GM23338 (cell line): ENCODE measurements around the gene GBE1.

ENCODE experiments used
- CREB1 ChIP-seq: fragments of 250-450 bp; sonication (Bioruptor Pico); IDR thresholded peaks from 2 replicates; pipeline ENCODE4 v1.5.0; 2020; ENCODE audit warnings: low read depth, mild to moderate bottlenecking, moderate library complexity
- EZH2 ChIP-seq: fragments of 200-600 bp; sonication (generic); IDR thresholded peaks from one replicate; pipeline ENCODE4 v1.8.0; 2017; ENCODE audit warnings: antibody characterized with exemption, mild to moderate bottlenecking, low read depth; ENCODE audit not compliant: unreplicated experiment
- EZH2phosphoT487 ChIP-seq: fragments of 200-600 bp; sonication (generic); IDR thresholded peaks from one replicate; pipeline ENCODE4 v1.8.1; 2018; ENCODE audit warnings: antibody characterized with exemption; ENCODE audit not compliant: unreplicated experiment
- JUNB ChIP-seq: IDR thresholded peaks from one replicate; pipeline ENCODE4 v1.6.1; 2016; ENCODE audit warnings: antibody characterized with exemption; ENCODE audit not compliant: unreplicated experiment
- NANOG ChIP-seq: IDR thresholded peaks from 2 replicates; pipeline ENCODE4 v1.6.1; 2016; ENCODE audit warnings: antibody characterized with exemption, borderline replicate concordance
- POLR2AphosphoS5 ChIP-seq: IDR thresholded peaks from 2 replicates; pipeline ENCODE4 v1.6.1; 2016; ENCODE audit warnings: antibody characterized with exemption, low read depth
- ZNF114 ChIP-seq: fragments of 250-450 bp; sonication (Bioruptor Pico); IDR thresholded peaks from 2 replicates; pipeline ENCODE4 v1.5.0; 2020; ENCODE audit warnings: mild to moderate bottlenecking, moderate library complexity
- ZNF331 ChIP-seq: fragments of 250-450 bp; sonication (Bioruptor Pico); IDR thresholded peaks from 2 replicates; pipeline ENCODE4 v1.5.0; 2020; ENCODE audit warnings: low read depth, mild to moderate bottlenecking, moderate library complexity
- TF ChIP-seq, protein P1 (sequence below), 2 experiments: fragments of 200-600 bp in 1 of 2; sonication (generic) in 1 of 2; conservative IDR thresholded peaks; 2 replicates each; pipeline versions ENCODE4 v1.5.1 to v1.6.1; 2016 to 2017; ENCODE audit warnings: antibody characterized with exemption in 2 of 2, low read depth in 2 of 2, mild to moderate bottlenecking in 2 of 2, moderate library complexity in 1 of 2
- TF ChIP-seq, protein P2 (sequence below): IDR thresholded peaks from 2 replicates; pipeline ENCODE4 v1.6.1; 2016; ENCODE audit warnings: antibody characterized with exemption
- TF ChIP-seq, protein P3 (sequence below): IDR thresholded peaks from one replicate; pipeline ENCODE4 v1.6.1; 2018; ENCODE audit warnings: antibody characterized with exemption; ENCODE audit not compliant: unreplicated experiment
- TF ChIP-seq, protein P4 (sequence below): fragments of 250-450 bp; sonication (Bioruptor Pico); IDR thresholded peaks from 2 replicates; pipeline ENCODE4 v1.5.0; 2020; ENCODE audit warnings: mild to moderate bottlenecking, moderate library complexity

DNA sequence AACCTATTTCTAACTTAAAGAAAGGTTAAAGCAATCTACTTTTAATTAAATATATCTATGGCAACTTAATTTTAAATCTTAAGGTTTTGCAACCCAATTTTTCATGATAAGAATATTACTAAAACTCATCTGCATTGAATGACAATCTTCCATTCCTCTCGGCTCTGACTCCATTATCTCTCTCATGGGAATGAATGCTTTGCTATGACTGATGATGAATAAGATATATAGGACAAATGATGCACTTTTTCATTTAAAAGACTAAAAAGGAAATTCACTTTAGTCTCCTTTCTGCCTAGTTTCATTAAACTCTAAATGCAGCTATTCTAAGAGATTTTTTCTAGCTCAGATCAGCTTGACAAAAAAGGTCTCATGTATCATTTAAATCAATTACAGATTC is 68.7 kb downstream of the GBE1 start:
- TF ChIP-seq EZH2phosphoT487 (no peak), ZNF114 (CRISPR knock-in tag) (no peak), POLR2AphosphoS5 (no peak), EZH2 (no peak), JUNB (no peak), CREB1 (no peak), ZNF331 (no peak), NANOG (no peak)
- TF ChIP-seq, protein P1, sequence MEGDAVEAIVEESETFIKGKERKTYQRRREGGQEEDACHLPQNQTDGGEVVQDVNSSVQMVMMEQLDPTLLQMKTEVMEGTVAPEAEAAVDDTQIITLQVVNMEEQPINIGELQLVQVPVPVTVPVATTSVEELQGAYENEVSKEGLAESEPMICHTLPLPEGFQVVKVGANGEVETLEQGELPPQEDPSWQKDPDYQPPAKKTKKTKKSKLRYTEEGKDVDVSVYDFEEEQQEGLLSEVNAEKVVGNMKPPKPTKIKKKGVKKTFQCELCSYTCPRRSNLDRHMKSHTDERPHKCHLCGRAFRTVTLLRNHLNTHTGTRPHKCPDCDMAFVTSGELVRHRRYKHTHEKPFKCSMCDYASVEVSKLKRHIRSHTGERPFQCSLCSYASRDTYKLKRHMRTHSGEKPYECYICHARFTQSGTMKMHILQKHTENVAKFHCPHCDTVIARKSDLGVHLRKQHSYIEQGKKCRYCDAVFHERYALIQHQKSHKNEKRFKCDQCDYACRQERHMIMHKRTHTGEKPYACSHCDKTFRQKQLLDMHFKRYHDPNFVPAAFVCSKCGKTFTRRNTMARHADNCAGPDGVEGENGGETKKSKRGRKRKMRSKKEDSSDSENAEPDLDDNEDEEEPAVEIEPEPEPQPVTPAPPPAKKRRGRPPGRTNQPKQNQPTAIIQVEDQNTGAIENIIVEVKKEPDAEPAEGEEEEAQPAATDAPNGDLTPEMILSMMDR (conservative IDR thresholded peaks at IDR 0.05; ENCODE audit: low read depth in 2 of 2) = no peak
- TF ChIP-seq, protein P2, sequence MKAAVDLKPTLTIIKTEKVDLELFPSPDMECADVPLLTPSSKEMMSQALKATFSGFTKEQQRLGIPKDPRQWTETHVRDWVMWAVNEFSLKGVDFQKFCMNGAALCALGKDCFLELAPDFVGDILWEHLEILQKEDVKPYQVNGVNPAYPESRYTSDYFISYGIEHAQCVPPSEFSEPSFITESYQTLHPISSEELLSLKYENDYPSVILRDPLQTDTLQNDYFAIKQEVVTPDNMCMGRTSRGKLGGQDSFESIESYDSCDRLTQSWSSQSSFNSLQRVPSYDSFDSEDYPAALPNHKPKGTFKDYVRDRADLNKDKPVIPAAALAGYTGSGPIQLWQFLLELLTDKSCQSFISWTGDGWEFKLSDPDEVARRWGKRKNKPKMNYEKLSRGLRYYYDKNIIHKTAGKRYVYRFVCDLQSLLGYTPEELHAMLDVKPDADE = no peak
- TF ChIP-seq, protein P3, sequence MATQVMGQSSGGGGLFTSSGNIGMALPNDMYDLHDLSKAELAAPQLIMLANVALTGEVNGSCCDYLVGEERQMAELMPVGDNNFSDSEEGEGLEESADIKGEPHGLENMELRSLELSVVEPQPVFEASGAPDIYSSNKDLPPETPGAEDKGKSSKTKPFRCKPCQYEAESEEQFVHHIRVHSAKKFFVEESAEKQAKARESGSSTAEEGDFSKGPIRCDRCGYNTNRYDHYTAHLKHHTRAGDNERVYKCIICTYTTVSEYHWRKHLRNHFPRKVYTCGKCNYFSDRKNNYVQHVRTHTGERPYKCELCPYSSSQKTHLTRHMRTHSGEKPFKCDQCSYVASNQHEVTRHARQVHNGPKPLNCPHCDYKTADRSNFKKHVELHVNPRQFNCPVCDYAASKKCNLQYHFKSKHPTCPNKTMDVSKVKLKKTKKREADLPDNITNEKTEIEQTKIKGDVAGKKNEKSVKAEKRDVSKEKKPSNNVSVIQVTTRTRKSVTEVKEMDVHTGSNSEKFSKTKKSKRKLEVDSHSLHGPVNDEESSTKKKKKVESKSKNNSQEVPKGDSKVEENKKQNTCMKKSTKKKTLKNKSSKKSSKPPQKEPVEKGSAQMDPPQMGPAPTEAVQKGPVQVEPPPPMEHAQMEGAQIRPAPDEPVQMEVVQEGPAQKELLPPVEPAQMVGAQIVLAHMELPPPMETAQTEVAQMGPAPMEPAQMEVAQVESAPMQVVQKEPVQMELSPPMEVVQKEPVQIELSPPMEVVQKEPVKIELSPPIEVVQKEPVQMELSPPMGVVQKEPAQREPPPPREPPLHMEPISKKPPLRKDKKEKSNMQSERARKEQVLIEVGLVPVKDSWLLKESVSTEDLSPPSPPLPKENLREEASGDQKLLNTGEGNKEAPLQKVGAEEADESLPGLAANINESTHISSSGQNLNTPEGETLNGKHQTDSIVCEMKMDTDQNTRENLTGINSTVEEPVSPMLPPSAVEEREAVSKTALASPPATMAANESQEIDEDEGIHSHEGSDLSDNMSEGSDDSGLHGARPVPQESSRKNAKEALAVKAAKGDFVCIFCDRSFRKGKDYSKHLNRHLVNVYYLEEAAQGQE = no peak
- TF ChIP-seq, protein P4, sequence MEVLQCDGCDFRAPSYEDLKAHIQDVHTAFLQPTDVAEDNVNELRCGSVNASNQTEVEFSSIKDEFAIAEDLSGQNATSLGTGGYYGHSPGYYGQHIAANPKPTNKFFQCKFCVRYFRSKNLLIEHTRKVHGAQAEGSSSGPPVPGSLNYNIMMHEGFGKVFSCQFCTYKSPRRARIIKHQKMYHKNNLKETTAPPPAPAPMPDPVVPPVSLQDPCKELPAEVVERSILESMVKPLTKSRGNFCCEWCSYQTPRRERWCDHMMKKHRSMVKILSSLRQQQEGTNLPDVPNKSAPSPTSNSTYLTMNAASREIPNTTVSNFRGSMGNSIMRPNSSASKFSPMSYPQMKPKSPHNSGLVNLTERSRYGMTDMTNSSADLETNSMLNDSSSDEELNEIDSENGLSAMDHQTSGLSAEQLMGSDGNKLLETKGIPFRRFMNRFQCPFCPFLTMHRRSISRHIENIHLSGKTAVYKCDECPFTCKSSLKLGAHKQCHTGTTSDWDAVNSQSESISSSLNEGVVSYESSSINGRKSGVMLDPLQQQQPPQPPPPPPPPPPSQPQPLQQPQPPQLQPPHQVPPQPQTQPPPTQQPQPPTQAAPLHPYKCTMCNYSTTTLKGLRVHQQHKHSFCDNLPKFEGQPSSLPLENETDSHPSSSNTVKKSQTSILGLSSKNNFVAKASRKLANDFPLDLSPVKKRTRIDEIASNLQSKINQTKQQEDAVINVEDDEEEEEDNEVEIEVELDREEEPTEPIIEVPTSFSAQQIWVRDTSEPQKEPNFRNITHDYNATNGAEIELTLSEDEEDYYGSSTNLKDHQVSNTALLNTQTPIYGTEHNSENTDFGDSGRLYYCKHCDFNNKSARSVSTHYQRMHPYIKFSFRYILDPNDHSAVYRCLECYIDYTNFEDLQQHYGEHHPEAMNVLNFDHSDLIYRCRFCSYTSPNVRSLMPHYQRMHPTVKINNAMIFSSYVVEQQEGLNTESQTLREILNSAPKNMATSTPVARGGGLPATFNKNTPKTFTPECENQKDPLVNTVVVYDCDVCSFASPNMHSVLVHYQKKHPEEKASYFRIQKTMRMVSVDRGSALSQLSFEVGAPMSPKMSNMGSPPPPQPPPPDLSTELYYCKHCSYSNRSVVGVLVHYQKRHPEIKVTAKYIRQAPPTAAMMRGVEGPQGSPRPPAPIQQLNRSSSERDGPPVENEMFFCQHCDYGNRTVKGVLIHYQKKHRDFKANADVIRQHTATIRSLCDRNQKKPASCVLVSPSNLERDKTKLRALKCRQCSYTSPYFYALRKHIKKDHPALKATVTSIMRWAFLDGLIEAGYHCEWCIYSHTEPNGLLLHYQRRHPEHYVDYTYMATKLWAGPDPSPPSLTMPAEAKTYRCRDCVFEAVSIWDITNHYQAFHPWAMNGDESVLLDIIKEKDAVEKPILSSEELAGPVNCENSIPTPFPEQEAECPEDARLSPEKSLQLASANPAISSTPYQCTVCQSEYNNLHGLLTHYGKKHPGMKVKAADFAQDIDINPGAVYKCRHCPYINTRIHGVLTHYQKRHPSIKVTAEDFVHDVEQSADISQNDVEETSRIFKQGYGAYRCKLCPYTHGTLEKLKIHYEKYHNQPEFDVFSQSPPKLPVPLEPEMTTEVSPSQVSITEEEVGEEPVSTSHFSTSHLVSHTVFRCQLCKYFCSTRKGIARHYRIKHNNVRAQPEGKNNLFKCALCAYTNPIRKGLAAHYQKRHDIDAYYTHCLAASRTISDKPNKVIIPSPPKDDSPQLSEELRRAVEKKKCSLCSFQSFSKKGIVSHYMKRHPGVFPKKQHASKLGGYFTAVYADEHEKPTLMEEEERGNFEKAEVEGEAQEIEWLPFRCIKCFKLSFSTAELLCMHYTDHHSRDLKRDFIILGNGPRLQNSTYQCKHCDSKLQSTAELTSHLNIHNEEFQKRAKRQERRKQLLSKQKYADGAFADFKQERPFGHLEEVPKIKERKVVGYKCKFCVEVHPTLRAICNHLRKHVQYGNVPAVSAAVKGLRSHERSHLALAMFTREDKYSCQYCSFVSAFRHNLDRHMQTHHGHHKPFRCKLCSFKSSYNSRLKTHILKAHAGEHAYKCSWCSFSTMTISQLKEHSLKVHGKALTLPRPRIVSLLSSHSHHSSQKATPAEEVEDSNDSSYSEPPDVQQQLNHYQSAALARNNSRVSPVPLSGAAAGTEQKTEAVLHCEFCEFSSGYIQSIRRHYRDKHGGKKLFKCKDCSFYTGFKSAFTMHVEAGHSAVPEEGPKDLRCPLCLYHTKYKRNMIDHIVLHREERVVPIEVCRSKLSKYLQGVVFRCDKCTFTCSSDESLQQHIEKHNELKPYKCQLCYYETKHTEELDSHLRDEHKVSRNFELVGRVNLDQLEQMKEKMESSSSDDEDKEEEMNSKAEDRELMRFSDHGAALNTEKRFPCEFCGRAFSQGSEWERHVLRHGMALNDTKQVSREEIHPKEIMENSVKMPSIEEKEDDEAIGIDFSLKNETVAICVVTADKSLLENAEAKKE (CRISPR knock-in tag) = no peak
